HG03039 (cell line): Measurements from ENCODE around the gene PDXP.
A peak's percentile ranks its signal among the peaks of the same experiment; 100 is the strongest.
"Not testable (repeated sequence)": the region's sequence is repeated elsewhere in the genome, so short reads cannot be mapped to it uniquely, and the experiment has no call there.

Experiments
- ATAC-seq: cut with Tn5 transposase; IDR thresholded peaks from one replicate; pipeline ENCODE4 v1.9.1; 2021; ENCODE audit warnings: mild to moderate bottlenecking, moderate library complexity; ENCODE audit not compliant: unreplicated experiment

PDXP gene

GRCh38 chr22:37643225-37643847 is 15.2 kb upstream of the PDXP start:
- ATAC-seq: peak; percentile 51

- no peak for ATAC-seq
Measured at GRCh38 chr22:37647317-37647716, 11.2 kb upstream of the PDXP start.

GRCh38 chr22:37647928-37648327 is 10.6 kb upstream of the PDXP start:
- ATAC-seq: no peak

- no peak for ATAC-seq
Measured at GRCh38 chr22:37650463-37651136, 7.9 kb upstream of the PDXP start.

DNA sequence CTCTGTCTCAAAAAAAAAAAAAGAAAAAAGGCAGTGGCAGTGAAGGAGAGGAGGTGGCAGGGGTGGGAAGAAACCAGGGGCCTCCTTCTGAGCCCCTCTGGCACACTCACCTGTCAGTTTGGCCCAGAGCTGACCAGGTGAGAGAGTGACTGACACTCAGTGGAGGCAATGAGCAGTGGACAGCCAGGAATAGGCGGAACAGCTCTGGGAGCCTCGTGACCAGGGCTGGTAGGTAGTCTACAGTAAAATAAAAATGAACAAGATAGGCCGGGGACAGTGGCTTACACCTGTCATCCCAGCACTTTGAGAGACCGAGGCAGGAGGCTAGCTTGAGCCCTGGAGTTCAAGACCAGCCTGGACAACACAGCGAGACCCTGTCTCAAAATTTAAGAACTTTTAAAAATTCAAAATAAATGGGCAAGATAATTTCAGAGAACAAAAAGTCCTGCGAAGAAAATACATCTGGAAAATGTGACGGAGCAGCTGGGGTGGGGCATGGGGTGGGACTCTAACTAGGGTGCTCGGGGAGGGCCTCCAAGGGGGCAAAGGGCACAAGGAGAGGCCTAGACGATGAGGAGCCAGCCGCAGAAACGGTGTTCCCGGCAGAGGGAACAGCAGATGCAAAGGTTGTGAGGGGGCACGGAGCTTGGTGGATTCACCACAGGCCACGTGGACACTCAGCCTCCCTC is 3.8 kb upstream of the PDXP start:
- no peak for ATAC-seq

DNA sequence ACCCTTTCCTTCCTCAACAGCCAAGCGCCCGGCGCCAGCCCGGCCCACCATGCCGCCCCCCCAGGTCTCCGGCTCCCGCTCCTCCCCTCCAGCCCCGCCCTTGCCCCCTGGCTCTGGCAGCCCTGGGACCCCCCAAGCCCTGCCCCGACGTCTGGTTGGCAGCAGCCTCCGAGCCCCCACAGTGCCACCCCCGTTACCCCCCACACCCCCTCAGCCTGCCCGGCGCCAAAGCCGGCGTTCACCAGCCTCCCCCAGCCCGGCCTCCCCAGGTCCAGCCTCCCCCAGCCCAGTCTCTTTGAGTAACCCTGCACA is 3.3 kb upstream of the PDXP start:
- ATAC-seq: no peak

- not testable (repeated sequence) for ATAC-seq
Measured at GRCh38 chr22:37656583-37656982, 1.9 kb upstream of the PDXP start.

DNA sequence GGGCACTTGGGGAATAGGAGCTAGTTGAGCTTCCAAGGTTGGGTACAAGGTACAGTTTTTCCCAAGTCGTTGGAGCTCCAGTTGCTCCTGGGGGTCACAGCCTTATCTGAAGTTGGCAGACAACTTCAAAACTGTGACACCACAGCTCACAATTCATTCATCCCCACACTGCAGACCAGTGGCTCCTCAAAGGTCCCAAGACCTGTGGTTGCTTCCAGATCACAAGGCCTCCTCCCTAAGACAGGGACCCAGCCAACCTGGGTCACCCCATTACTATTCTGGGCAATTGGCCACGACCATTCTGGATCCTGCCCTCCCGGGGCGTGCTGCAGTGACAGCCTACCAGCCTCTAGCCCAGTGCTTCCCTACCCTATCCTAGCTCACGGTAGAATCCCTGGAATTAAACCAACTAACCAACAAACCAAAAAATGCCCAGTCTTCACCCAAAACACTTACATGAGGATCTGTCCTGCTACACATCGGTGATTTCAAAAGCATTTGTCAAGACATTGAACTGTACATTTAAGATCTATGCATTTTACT is 862 bp upstream of the PDXP start:
- no peak for ATAC-seq

DNA sequence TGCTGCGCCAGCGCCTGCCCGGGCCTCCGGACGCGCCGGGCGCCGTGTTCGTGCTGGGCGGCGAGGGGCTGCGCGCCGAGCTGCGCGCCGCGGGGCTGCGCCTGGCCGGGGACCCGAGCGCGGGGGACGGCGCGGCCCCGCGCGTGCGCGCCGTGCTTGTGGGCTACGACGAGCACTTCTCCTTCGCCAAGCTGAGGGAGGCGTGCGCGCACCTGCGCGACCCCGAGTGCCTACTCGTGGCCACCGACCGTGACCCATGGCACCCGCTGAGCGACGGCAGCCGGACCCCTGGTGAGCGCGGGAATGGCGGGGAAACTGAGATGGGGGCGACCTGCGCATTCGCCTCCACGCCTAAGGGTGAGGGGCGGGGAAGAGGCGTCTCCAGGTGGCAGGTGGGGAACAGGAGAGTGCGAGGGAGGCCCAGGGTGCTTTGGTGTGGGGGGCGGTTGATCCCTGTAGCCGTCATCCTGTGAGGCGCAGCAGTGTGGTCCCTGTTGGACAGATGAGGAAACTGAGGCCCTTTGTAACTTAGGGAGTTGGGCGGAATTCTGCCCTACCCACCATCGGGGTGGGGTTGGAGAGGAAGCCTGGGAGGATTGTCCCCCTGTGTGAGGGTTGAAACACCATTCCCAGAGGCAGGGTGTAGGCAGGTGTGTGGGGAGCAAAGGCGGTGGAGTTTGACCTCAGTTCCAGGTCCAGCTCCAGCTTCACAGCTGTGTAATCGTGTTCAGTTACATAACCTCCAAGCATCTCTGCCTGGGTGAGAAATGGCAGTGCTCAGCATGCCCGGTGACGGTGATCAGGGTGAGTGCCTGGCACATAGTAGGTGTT is 758 bp downstream of the PDXP start:
- peak; percentile 14 for ATAC-seq

DNA sequence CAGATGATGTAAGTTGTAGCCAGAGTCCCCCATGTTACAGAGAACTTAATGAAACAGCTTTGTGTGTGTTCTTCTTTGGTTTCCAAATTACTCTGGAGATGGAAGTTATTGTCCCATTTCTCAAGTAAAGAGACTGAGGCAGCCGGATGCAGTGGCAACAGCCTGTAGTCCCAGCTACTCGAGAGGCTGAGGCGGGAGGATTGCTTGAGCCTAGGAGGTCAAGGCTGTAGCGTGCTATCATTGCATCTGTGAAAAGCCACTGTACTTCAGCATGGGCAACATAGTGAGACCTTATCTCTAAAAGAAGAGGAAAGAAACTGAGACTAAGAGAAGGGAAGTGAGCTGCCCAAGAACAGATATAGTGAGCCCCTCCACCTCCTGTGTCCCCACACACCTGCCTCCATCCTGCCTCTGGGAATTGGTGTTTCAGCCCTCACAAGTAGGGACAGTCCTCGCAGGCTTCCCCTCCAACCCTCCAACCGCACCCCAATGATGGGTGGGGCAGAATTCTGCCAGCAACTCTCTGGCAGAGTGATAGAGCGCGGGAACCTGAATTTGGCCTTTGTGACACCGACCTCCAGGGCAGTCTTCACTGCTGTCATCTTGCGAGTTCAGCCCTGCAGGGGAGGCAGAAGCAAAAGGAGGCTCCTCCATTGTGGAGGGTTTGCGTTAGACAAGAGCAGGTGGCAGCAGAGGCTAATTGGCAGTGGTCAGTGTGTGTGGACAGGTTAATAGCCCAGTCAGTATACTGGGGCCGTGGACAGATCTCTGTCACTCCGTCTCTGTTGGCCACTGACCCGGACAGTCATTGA is 1.6 kb downstream of the PDXP start:
- no peak for ATAC-seq

DNA sequence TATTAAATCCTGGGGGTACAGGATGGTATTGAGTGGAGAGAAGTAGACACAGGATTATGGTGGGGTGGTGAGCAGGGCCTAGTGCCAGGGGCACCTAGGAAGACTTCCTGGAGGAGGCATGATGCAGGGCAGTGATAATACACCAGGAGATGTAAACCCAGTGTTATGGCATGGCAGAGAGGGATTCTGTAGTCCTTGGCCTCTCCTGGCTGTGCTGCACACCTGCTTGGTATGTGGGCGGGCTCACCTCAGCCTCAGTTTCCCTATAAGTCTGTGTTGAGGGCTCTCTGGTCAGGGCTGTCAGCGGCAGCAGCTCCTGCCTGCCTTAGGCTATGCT is 2.2 kb downstream of the PDXP start:
- no peak for ATAC-seq

- ATAC-seq: no peak
Measured at GRCh38 chr22:37661160-37661924, 2.8 kb downstream of the PDXP start.

DNA sequence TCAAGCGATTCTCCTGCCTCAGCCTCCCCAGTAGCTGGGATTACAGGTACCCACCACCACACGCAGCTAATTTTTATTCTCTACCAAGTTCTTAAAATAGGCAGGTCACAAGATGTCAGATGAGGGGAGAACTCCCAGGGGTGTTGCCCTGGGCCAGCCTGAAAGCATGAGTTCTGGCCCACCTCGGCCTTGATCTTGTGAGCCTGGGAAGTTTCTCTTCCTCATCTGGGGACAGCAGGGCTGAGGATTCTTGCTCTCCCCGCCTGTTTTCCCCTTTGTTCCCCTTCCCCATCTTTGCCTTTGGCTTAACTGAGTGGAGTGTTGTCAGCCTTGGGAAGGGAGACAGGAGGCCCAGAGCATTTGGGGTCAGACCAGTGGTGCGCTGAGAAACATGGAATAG is 3.5 kb downstream of the PDXP start:
- no peak for ATAC-seq

- ATAC-seq: no peak
Measured at GRCh38 chr22:37663521-37664140, 5.1 kb downstream of the PDXP start.

DNA sequence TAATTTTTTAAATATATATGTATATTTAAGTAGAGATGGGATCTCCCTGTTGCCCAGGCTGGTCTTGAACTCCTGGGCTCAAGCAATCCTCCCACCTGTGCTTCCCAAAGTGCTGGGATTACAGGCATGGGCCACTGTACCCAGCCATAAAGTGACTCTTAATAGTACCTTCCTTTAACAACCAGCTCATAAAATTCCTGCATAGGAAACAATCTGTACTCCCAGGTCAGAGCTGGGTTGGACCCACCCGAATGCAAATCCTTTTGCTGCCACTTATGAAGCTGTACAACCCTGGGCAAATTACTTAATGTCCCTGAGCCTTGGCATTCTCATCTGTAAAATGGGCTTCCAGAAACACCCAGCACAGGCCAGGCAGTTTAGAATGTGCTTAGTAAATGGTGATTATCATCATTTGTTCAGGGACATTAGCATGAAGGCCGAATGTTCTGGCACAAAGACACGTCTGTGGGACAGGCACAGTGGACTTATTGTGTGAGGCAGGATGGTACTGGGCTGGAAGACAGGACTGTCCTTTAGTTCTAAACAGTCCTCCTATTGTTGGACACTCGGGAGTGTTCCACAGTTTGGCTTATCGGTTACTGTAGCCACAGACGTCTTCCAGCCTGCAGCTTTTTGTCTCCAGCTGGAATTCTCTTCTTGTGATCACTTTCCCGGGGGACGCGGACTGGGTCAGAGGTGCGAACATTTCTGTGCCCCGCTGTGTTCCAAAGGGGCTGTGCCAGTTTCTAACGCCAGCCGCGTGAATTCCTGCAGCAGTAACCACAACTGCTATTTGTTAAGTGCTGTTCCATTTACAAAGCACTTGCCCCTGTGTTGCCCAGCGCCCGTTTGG is 6.0 kb downstream of the PDXP start:
- no peak for ATAC-seq

DNA sequence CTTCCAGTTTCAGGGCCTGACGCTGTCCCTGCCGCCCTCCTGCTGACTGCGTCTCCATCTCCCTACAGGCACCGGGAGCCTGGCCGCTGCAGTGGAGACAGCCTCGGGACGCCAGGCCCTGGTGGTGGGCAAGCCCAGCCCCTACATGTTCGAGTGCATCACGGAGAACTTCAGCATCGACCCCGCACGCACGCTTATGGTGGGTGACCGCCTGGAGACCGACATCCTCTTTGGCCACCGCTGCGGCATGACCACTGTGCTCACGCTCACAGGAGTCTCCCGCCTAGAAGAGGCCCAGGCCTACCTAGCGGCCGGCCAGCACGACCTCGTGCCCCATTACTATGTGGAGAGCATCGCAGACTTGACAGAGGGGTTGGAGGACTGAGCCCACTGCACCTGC is 7.0 kb downstream of the PDXP start:
- no peak for ATAC-seq

GRCh38 chr22:37669586-37669985 is 11.1 kb downstream of the PDXP start:
- ATAC-seq: no peak

DNA sequence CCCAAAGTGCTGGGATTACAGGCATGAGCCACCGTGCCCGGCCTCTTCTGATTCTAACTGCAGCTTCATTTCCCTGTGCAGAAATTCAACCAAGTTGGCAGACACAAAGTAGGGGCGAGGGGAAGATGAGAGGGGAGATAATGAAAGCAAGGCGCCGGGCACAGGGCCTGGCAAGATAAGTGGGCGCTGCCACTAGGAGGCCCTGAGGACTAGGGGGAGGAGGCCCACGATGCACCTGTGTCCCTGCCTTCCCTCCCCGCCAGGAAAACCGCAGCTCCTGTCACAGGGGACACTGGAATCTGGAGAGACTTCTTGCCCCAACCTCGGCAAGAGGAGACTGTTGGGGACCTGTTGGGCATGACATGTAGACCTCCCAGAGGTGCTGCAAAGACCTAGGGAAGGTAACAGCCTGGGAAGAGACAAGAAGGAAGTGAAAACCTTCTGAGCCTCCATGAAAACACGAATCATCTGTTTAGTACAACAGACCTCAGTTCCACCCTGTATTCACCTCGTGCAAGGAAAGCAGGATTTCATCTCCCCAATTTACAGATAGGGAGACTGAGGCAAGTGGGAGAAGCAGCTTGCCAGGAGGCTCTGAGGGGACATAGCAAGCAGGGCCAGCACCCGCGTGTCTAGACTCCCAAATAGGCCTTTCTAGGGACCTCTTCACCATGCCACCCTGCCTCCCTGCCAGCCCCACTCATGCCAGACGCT is 13.8 kb downstream of the PDXP start:
- no peak for ATAC-seq
